WI38 (cell line): ENCODE data around the gene DNAL4.

ENCODE experiments used
- H3K4me3 ChIP-seq: 2 replicates; pipeline ENCODE4 v1.5.1; 2011; ENCODE audit warnings: low read depth, mild to moderate bottlenecking, control low read depth, low read length
- CTCF ChIP-seq: IDR thresholded peaks from 2 replicates; pipeline ENCODE4 v1.5.1; 2012; ENCODE audit warnings: low read depth, mild to moderate bottlenecking, control low read depth, low read length

Gene DNAL4

GRCh38 chr22:38826801-38827200 lies 32.9 kb upstream of the DNAL4 start:
- TF ChIP-seq CTCF = no peak
- H3K4me3 ChIP-seq = no peak overlapping the region

DNA sequence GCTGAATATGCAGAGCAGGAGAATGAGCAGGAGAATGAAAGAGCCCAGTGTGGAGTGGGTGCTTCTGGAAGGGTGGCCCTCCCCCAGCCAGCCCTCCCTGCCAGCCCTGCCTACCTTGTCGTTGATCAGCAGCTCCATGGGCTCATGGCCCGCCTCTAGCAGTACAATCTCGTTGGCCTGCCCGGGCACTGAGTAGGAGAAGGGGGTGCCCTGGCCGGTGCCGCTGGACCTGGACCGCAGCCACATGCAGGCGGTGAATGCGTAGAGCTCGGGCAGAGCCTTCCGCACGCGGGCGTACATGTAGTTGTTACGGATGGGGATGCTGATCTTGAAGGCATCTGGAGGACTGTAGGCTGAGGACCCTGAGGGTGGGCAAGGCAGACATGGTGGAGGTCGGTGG lies 32.4 kb upstream of the DNAL4 start:
- no peak overlapping the region for H3K4me3 ChIP-seq
- no peak for TF ChIP-seq CTCF

GRCh38 chr22:38824585-38824984 lies 30.6 kb upstream of the DNAL4 start:
- TF ChIP-seq CTCF = peak; percentile 59
- H3K4me3 ChIP-seq = no peak overlapping the region

GRCh38 chr22:38823637-38824036 lies 29.7 kb upstream of the DNAL4 start:
- no peak overlapping the region for H3K4me3 ChIP-seq
- TF ChIP-seq CTCF = no peak

DNA sequence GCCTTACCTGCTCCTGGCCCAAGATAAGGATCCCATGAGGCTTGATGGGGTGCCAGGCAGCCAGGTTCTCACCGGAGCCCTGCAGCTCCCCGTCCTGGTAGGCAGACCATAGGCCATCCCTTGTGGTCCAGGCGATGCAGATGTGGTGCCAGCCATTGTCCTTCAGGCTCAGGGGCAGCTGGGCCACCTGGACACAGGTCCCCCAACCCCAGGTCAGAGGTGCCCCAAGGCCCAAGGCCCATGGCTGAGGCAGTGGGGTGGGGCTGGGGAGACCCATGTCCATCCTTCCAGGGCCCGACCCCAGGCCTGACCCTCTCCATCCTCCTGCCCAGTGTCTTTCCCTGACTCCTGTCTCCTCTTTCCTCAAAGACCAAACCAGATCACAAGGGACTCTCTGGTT lies 29.1 kb upstream of the DNAL4 start:
- TF ChIP-seq CTCF = no peak
- no peak overlapping the region for H3K4me3 ChIP-seq

- TF ChIP-seq CTCF = no peak
- no peak overlapping the region for H3K4me3 ChIP-seq
Observed at GRCh38 chr22:38820020-38820419, 26.1 kb upstream of the DNAL4 start.

DNA sequence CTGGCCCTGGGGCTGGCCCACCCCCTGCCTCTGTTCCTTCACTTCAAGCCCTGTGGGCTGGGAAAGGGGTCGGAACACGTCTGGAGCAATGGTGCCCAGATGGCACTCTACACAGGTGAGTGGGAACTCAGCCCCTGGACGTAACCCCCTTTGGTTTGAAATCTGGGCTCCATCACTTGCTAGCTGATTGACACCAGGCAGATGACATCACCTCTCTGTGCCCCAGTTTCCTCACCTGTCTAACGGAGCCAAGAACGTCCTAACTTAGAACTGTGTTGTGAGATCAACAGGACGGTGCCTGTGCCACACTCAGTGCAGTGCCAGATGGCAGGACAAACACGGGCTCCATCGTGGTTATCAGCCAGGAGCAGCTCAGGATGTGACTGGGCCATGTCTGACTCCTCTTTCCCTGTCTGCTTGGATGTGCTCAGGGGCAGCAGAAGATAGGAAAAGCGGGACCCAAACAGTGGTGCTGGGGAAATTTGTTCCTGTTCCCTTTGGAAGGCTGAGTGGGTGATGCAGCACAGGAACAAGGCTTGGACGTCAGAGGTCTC lies 25.5 kb upstream of the DNAL4 start:
- TF ChIP-seq CTCF = no peak
- no peak overlapping the region for H3K4me3 ChIP-seq
